Measurements from ENCODE around the gene ARRDC2. TPM values are rescaled to one million over a fixed set of nuclear protein-coding genes. Genes with fewer than 3 reads are reported as not detected.

Gene ARRDC2
- total and polyA plus RNA-seq, 10 of the 15 experiments (the other 5 are each of a cell fraction or from before 2014, with no cell fraction given): 0.48 to 10.1 (median 4.8) TPM

DNA sequence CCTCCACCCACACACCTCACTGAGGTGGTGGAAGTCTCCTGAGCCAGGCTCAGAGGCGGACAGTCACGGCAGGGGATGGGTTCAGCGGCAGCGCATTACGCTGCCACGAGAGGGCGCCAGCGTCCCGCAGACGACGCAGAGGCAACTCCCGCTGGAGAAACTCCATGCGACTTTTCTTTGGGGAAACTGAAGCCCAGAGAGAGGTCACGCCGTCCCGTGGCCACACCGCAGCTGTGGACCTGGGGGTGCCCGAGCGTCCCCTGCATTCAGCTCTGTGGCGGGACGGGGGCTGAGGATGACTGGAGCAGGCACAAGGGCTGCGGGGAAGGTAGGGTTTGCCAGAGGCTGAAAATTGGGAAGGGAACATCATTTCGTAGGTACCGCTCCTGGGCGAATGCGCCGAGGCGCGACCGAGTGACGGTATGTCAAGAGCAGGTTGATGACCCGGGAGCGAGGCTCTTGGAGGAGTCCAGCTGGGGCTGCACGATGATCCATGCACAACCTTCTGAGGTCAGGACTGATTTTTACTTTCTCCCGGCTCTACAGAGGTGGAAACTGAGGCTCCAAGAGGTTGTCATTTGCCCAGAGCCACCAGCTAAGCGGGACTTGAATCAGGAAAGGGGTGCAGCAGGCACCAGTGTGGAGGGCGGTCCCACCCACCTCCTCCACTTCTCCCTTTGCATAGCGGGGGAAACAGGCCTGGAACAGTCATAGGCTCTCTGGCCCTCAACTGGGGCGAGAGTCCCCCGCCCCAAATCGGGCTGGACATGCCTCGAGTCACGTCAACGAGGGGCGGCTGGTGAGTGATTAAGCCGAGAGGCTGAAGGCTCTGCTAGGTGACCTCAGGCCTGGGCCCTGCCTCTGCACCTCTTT lies 690 bp upstream of the ARRDC2 start (continued):
- TF ChIP-seq, protein P1, sequence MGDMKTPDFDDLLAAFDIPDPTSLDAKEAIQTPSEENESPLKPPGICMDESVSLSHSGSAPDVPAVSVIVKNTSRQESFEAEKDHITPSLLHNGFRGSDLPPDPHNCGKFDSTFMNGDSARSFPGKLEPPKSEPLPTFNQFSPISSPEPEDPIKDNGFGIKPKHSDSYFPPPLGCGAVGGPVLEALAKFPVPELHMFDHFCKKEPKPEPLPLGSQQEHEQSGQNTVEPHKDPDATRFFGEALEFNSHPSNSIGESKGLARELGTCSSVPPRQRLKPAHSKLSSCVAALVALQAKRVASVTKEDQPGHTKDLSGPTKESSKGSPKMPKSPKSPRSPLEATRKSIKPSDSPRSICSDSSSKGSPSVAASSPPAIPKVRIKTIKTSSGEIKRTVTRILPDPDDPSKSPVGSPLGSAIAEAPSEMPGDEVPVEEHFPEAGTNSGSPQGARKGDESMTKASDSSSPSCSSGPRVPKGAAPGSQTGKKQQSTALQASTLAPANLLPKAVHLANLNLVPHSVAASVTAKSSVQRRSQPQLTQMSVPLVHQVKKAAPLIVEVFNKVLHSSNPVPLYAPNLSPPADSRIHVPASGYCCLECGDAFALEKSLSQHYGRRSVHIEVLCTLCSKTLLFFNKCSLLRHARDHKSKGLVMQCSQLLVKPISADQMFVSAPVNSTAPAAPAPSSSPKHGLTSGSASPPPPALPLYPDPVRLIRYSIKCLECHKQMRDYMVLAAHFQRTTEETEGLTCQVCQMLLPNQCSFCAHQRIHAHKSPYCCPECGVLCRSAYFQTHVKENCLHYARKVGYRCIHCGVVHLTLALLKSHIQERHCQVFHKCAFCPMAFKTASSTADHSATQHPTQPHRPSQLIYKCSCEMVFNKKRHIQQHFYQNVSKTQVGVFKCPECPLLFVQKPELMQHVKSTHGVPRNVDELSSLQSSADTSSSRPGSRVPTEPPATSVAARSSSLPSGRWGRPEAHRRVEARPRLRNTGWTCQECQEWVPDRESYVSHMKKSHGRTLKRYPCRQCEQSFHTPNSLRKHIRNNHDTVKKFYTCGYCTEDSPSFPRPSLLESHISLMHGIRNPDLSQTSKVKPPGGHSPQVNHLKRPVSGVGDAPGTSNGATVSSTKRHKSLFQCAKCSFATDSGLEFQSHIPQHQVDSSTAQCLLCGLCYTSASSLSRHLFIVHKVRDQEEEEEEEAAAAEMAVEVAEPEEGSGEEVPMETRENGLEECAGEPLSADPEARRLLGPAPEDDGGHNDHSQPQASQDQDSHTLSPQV (IDR thresholded peaks at IDR 0.05): 0 out of 2 replicates have a peak, but pooled peaks have one; percentile 58
- TF ChIP-seq EZH2 (IDR thresholded peaks at IDR 0.05; ENCODE audit: borderline replicate concordance, control insufficient read depth, low read depth, low read length) (no peak), SRF (IDR thresholded peaks at IDR 0.05; ENCODE audit: low read depth in 2 of 2, low read length in 2 of 2) (no peak), NRF1 (conservative IDR thresholded peaks at IDR 0.05; ENCODE audit: low read depth, low read length) (no peak), CHD2 (IDR thresholded peaks at IDR 0.05; ENCODE audit: borderline replicate concordance, low read depth, low read length) (no peak), MTA3 (IDR thresholded peaks at IDR 0.05; ENCODE audit: borderline replicate concordance, low read length) (no peak), POLR2A (IDR thresholded peaks at IDR 0.05; ENCODE audit: low read depth, low read length) (no peak; the same call in 1 of the 2 replicates), RFX5 (IDR thresholded peaks at IDR 0.05; ENCODE audit: low read depth, low read length) (no peak), NR2C2 (IDR thresholded peaks at IDR 0.05; ENCODE audit: borderline replicate concordance, control insufficient read depth, insufficient read length, low read depth) (no peak)
- TF ChIP-seq, protein P2, sequence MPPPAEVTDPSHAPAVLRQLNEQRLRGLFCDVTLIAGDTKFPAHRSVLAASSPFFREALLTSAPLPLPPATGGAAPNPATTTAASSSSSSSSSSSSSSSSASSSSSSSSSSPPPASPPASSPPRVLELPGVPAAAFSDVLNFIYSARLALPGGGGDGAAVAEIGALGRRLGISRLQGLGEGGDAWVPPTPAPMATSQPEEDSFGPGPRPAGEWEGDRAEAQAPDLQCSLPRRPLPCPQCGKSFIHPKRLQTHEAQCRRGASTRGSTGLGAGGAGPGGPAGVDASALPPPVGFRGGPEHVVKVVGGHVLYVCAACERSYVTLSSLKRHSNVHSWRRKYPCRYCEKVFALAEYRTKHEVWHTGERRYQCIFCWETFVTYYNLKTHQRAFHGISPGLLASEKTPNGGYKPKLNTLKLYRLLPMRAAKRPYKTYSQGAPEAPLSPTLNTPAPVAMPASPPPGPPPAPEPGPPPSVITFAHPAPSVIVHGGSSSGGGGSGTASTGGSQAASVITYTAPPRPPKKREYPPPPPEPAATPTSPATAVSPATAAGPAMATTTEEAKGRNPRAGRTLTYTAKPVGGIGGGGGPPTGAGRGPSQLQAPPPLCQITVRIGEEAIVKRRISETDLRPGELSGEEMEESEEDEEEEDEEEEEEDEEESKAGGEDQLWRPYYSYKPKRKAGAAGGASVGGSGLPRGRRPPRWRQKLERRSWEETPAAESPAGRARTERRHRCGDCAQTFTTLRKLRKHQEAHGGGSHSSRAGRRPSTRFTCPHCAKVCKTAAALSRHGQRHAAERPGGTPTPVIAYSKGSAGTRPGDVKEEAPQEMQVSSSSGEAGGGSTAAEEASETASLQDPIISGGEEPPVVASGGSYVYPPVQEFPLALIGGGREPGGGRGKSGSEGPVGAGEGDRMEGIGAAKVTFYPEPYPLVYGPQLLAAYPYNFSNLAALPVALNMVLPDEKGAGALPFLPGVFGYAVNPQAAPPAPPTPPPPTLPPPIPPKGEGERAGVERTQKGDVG (CRISPR knock-in tag; IDR thresholded peaks at IDR 0.05): no peak

All from GM12878 (cell line).